HL-60 (cell line): ENCODE data around the gene RYR2.

Experiments used
- DNase-seq, 2 experiments: peaks; one replicate each; pipeline ENCODE4 v3.0.0-alpha.2; 2010 to 2020; ENCODE audit warnings: low read depth in 1 of 2, low spot score in 1 of 2
- H3K27ac ChIP-seq: fragments of 250-450 bp; sonication (Bioruptor Pico); replicated peaks from 2 replicates; pipeline ENCODE4 v1.5.1; 2020; ENCODE audit warnings: mild to moderate bottlenecking, moderate library complexity
- H3K27me3 ChIP-seq: fragments of 250-450 bp; sonication (Bioruptor Pico); 2 replicates; pipeline ENCODE4 v1.5.1; 2021; ENCODE audit warnings: mild to moderate bottlenecking, moderate library complexity; ENCODE audit not compliant: insufficient read depth, poor library complexity, severe bottlenecking
- H3K4me3 ChIP-seq: replicated peaks from 2 replicates; pipeline ENCODE4 v1.5.1; 2011; ENCODE audit warnings: mild to moderate bottlenecking, control low read depth, low read length; ENCODE audit not compliant: insufficient read depth
- CTCF ChIP-seq: IDR thresholded peaks from one replicate; pipeline ENCODE4 v1.5.1; 2011; ENCODE audit warnings: low read length, control low read depth, inconsistent platforms; ENCODE audit not compliant: insufficient read depth
- GABPA ChIP-seq: IDR thresholded peaks from 2 replicates; pipeline ENCODE4 v1.6.1; 2012; ENCODE audit warnings: low read depth
- POLR2AphosphoS5 ChIP-seq: IDR thresholded peaks from 2 replicates; pipeline ENCODE4 v1.6.1; 2012; ENCODE audit warnings: low read depth
- REST ChIP-seq: IDR thresholded peaks from 2 replicates; pipeline ENCODE4 v1.6.1; 2012; ENCODE audit warnings: low read depth; ENCODE audit not compliant: insufficient replicate concordance
- SPI1 ChIP-seq: IDR thresholded peaks from 2 replicates; pipeline ENCODE4 v1.6.1; 2012; ENCODE audit warnings: low read depth, mild to moderate bottlenecking, borderline replicate concordance

Gene RYR2

GRCh38 chr1:237296861-237297260 lies 254.9 kb downstream of the RYR2 start:
- H3K27me3 ChIP-seq: no peaks in the 10 kb centered on the region
- TF ChIP-seq SPI1: no peak
- TF ChIP-seq GABPA: no peak
- TF ChIP-seq POLR2AphosphoS5: no peak
- H3K4me3 ChIP-seq: no peak overlapping the region
- H3K27ac ChIP-seq: no peak overlapping the region
- no peak for DNase-seq

GRCh38 chr1:237300642-237301041 lies 258.7 kb downstream of the RYR2 start:
- no peaks in the 10 kb centered on the region for H3K27me3 ChIP-seq

GRCh38 chr1:237303929-237304328 lies 261.9 kb downstream of the RYR2 start:
- Histone ChIP-seq H3K27me3 (no peaks in the 10 kb centered on the region), H3K4me3 (no peak overlapping the region), H3K27ac (no peak overlapping the region)
- DNase-seq: no peak
- TF ChIP-seq CTCF: no peak
- no peak for TF ChIP-seq REST
- no peak for TF ChIP-seq SPI1
- TF ChIP-seq POLR2AphosphoS5: no peak
- no peak for TF ChIP-seq GABPA

More at GRCh38 chr1:237300642-237301041, 258.7 kb downstream of the RYR2 start:
- DNase-seq: no peak
- TF ChIP-seq REST (no peak), POLR2AphosphoS5 (no peak), SPI1 (no peak), GABPA (no peak), CTCF (no peak)
- no peak overlapping the region for H3K27ac ChIP-seq
- no peak overlapping the region for H3K4me3 ChIP-seq

GRCh38 chr1:237306726-237307125 lies 264.7 kb downstream of the RYR2 start:
- TF ChIP-seq SPI1: no peak
- no peak for TF ChIP-seq GABPA
- TF ChIP-seq CTCF: no peak
- no peak for TF ChIP-seq POLR2AphosphoS5
- no peak for TF ChIP-seq REST
- no peak for DNase-seq
- no peak overlapping the region for H3K4me3 ChIP-seq
- H3K27me3 ChIP-seq: no peaks in the 10 kb centered on the region
- H3K27ac ChIP-seq: no peak overlapping the region
